VCaP (cell line): ENCODE data around the gene LILRB3.
"Not testable (repeated sequence)": the region's sequence is repeated elsewhere in the genome, so short reads cannot be mapped to it uniquely, and the experiment has no call there.

Source experiments
- H3K27ac ChIP-seq: fragments of 450-650 bp; 2 replicates; pipeline ENCODE4 v1.5.1; 2017
- CTCF ChIP-seq: fragments of 450-650 bp; conservative IDR thresholded peaks from 2 replicates; pipeline ENCODE4 v1.5.1; 2017; ENCODE audit warnings: mild to moderate bottlenecking, moderate library complexity

Gene LILRB3

GRCh38 chr19:54222474-54223276 is at the start of gene LILRB3:
TSS of gene LILRB3 (minus strand) at chr19:54223007. CDS start at chr19:54222976, 31 bp downstream.
- H3K27ac ChIP-seq: not testable (repeated sequence)

DNA sequence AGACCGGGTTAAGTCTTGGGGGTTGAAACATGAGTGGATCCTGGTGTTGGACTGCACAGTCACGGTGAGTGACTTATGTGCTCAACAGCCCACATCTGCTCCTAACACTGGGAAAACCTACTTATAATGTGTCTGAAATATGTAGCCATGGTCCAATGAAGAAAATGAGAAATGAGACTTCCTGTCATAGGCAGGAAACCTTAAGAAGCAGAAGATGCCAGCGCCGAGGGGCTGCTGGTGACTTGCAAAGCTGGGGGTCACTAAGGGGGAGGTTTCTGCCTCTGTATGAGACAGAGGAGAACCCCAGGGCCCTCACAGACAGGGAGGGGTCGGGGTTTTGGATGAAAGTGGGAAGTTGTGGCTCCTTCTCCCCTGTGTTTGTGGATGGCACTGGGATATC is 49.4 kb upstream of the LILRB3 start:
- H3K27ac ChIP-seq: not testable (repeated sequence)

DNA sequence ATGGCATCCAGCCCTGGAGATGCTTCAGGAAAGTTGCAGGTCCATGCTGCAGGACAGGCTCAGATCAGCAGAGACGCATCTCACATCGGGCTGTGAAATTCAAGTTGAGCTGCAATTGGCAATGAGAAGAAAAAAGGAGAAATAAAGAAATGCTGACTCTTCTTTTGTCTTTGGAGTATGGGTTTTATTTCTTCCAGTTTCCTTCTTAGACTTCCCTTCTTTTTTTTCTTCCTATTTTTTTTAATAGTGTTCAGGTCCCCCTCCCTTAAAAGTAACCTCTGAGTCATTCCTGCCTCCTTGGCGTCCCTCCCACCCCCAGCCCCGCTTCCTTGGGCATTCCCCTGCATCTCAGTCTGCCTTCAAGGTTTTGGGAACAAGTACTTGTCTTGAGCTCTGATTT is 48.8 kb upstream of the LILRB3 start:
- H3K27ac ChIP-seq: not testable (repeated sequence)

- H3K27ac ChIP-seq: no peak overlapping the region
- no peak for TF ChIP-seq CTCF
Observed at GRCh38 chr19:54271106-54271505, 48.3 kb upstream of the LILRB3 start.

DNA sequence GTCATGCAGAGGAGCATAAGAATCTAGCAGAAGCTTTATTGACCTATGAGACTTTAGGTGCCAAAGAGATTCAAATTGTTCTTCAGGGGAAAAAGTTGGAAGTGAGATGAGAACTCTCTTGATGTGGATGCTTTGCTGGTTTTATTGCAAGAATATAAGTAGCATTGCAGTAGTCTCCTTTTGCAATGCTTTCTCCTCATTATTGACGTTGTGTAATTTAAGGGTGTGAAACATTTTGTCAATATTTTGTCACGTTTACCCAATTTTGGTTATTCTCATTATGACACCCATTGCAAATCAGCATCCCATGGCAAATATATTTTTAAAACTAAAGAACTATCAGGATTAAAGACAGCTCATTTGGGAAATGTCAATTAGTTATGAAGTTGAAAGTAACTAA is 46.1 kb upstream of the LILRB3 start:
- no peak overlapping the region for H3K27ac ChIP-seq

DNA sequence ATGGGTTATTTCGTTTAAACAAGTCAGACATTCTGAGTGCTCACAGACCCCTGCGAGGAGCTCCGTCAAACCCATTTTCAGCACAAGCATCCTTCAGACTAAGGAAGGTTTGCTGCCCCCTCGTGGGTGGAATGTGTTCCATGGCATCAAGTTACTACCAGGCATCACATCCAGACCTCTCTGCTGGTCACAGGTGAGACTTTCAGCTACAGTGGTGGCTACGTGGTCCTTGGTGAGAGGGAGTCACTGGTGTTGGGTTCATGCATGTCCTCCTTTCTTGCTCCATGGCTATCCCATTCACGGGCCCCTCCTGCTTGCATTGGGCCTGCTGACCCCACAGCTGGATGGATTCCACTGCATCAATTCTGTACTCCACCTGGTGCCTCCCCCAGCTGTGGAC is 43.3 kb upstream of the LILRB3 start:
- TF ChIP-seq CTCF: peak; percentile 86

More for the DNA sequence above, 46.1 kb upstream of the LILRB3 start:
- TF ChIP-seq CTCF: no peak

DNA sequence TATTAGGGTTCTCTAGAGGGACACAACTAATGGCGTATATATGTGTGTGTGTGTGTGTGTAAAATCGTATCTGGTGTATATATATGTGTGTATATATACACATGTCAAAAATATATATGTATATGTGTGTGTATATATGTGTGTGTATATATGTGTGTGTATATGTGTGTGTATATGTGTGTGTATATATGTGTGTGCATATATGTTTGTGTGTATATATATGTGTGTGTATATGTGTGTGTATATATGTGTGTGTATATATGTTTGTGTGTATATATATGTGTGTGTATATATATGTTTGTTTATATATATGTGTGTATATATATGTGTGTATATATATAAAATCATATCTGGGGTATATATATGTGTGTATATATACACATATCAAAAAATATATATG is 39.7 kb upstream of the LILRB3 start:
- TF ChIP-seq CTCF: no peak

More for the DNA sequence above, 43.3 kb upstream of the LILRB3 start:
- no peak overlapping the region for H3K27ac ChIP-seq

DNA sequence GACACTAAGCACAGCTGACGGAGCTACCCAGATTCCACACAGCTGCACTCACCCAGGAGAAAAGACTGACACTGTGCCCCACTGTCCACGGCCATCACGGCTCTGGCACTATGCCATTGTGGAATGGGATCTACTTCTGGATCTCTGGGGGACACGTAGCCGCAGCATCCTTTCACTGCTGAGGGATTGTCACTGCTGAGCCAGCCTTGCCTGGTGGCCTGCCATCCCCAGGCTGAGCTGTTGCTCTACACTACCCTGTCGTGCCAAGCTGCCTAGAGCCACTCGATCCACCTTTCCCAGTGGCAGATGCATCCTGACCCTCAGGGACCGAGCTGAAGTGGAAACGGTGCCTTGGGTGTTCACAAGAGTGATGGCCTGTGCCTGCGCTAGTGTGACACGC is 39.3 kb upstream of the LILRB3 start:
- no peak overlapping the region for H3K27ac ChIP-seq
- no peak for TF ChIP-seq CTCF

More for the DNA sequence above, 39.7 kb upstream of the LILRB3 start:
- no peak overlapping the region for H3K27ac ChIP-seq

DNA sequence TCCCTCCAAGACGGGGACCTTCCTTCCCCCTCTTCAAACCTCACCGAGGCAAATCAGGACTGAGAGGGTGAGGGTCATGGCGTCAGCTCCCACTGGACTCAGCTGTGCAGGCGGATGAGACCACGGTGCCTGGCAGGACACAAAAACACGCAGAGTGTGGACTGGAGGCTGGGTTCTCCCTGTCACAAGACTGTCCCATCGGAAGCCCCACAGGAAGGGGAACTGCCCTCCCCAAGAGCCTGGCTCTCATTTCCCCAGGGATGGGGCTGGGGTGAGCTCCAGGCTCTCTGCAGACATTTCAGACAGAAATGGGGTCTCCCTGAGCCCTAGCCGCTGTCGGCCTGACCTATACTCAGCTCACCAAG is 34.3 kb upstream of the LILRB3 start, which contains the start of gene LILRB5:
Gene LILRB5, minus strand, starts transcription at position 158 of the 365 bp plus-strand sequence. Its CDS starts 80 bp downstream, at position 78.
- no peak within 1 kb of the TSS for H3K27ac ChIP-seq

More for the DNA sequence above, 34.3 kb upstream of the LILRB3 start, which contains the start of gene LILRB5:
- TF ChIP-seq CTCF: no peak
